HepG2 (cell line): ENCODE results near the gene GPS1. TPM values are rescaled to one million over a fixed set of nuclear protein-coding genes. Genes with fewer than 3 reads are reported as not detected.

Experiments used
- ATM ChIP-seq: fragments of 450-650 bp; IDR thresholded peaks from 2 replicates; pipeline ENCODE4 v1.7.1; 2017; ENCODE audit warnings: mild to moderate bottlenecking, borderline replicate concordance
- ETV5 ChIP-seq: IDR thresholded peaks from 2 replicates; pipeline ENCODE4 v1.6.1; 2018; ENCODE audit warnings: missing biosample characterization, missing genetic modification reagents, inconsistent platforms, borderline replicate concordance
- MIER2 ChIP-seq: IDR thresholded peaks from 2 replicates; pipeline ENCODE4 v1.6.1; 2016; ENCODE audit warnings: missing biosample characterization, missing genetic modification reagents
- NFATC3 ChIP-seq: sonication (generic); formaldehyde crosslinking; IDR thresholded peaks from 2 replicates; pipeline ENCODE4 v1.5.1; 2020; ENCODE audit warnings: mild to moderate bottlenecking, missing genetic modification reagents
- NR2C2 ChIP-seq: sonication (generic); formaldehyde crosslinking; IDR thresholded peaks from 2 replicates; pipeline ENCODE4 v1.4.0; 2020; ENCODE audit warnings: missing genetic modification reagents, mild to moderate bottlenecking, moderate library complexity, borderline replicate concordance
- SKIL ChIP-seq: sonication (generic); formaldehyde crosslinking; IDR thresholded peaks from 2 replicates; pipeline ENCODE4 v1.8.0; 2022; ENCODE audit warnings: missing genetic modification reagents, mild to moderate bottlenecking, moderate library complexity, borderline replicate concordance
- THAP9 ChIP-seq: sonication (generic); formaldehyde crosslinking; IDR thresholded peaks from 2 replicates; pipeline ENCODE4; 2020; ENCODE audit warnings: missing genetic modification reagents, mild to moderate bottlenecking, borderline replicate concordance
- ZBTB37 ChIP-seq: sonication (generic); formaldehyde crosslinking; IDR thresholded peaks from 2 replicates; pipeline ENCODE4 v1.4.0; 2020; ENCODE audit warnings: mild to moderate bottlenecking, missing genetic modification reagents
- ZFP41 ChIP-seq: sonication (generic); formaldehyde crosslinking; IDR thresholded peaks from 2 replicates; pipeline ENCODE4 v1.4.0; 2020; ENCODE audit warnings: mild to moderate bottlenecking, missing genetic modification reagents, borderline replicate concordance
- ZNF225 ChIP-seq: sonication (generic); formaldehyde crosslinking; IDR thresholded peaks from 2 replicates; pipeline ENCODE4 v1.4.0; 2020; ENCODE audit warnings: mild to moderate bottlenecking, missing genetic modification reagents
- ZNF34 ChIP-seq: sonication (generic); formaldehyde crosslinking; IDR thresholded peaks from 2 replicates; pipeline ENCODE4 v1.4.0; 2020; ENCODE audit warnings: mild to moderate bottlenecking, missing genetic modification reagents, borderline replicate concordance
- ZNF468 ChIP-seq: sonication (generic); formaldehyde crosslinking; IDR thresholded peaks from 2 replicates; pipeline ENCODE4 v1.8.0; 2022; ENCODE audit warnings: mild to moderate bottlenecking, moderate library complexity, missing genetic modification reagents
- ZNF766 ChIP-seq: sonication (generic); formaldehyde crosslinking; IDR thresholded peaks from 2 replicates; pipeline ENCODE4 v1.5.0; 2020; ENCODE audit warnings: missing genetic modification reagents, borderline replicate concordance
- ZNF878 ChIP-seq: sonication (generic); formaldehyde crosslinking; IDR thresholded peaks from 2 replicates; pipeline ENCODE4 v1.8.1; 2023; ENCODE audit warnings: mild to moderate bottlenecking, missing genetic modification reagents, moderate library complexity
- polyA plus RNA-seq, 8 experiments: library from polyadenylated mRNA; depleted of rRNA in 3 of 8; stranded (reverse) in 7 of 8; unstranded in 1 of 8; fragments of >200 nt; fragmentation: Illumina TruSeq in 4 of 8; extraction: Trizol in 4 of 8; gene quantifications; 2 replicates each; pipeline versions ENCODE4 v1.2.1 to v1.2.3, GENCODE V29; 2011 to 2016; ENCODE audit warnings: low read depth in 4 of 8, missing spikeins in 1 of 8, mixed read lengths in 1 of 8; ENCODE audit not compliant: insufficient read depth in 1 of 8
- total RNA-seq, 5 experiments: library from RNA; depleted of rRNA; stranded (reverse); fragments of >200 nt; fragmentation: Illumina TruSeq; extraction: Trizol; gene quantifications; 2 replicates each; pipeline ENCODE4 v1.2.3, GENCODE V29; 2016; ENCODE audit warnings: low read depth in 1 of 5
- TF ChIP-seq, protein P1 (sequence below): fragments of 450-650 bp; IDR thresholded peaks from 2 replicates; pipeline ENCODE4 v1.6.1; 2017; ENCODE audit warnings: mild to moderate bottlenecking
- TF ChIP-seq, protein P2 (sequence below): sonication (generic); formaldehyde crosslinking; IDR thresholded peaks from 2 replicates; pipeline ENCODE4 v1.4.0; 2020; ENCODE audit warnings: low read depth, mild to moderate bottlenecking, missing genetic modification reagents

Gene GPS1
- total and polyA plus RNA-seq, 2 of the 13 experiments (the other 11 are each of a cell fraction or from before 2014, with no cell fraction given): 124 to 128 TPM

- no peak for TF ChIP-seq ZNF468 (CRISPR knock-in tag)
- TF ChIP-seq ZNF878: no peak
- TF ChIP-seq, protein P1, sequence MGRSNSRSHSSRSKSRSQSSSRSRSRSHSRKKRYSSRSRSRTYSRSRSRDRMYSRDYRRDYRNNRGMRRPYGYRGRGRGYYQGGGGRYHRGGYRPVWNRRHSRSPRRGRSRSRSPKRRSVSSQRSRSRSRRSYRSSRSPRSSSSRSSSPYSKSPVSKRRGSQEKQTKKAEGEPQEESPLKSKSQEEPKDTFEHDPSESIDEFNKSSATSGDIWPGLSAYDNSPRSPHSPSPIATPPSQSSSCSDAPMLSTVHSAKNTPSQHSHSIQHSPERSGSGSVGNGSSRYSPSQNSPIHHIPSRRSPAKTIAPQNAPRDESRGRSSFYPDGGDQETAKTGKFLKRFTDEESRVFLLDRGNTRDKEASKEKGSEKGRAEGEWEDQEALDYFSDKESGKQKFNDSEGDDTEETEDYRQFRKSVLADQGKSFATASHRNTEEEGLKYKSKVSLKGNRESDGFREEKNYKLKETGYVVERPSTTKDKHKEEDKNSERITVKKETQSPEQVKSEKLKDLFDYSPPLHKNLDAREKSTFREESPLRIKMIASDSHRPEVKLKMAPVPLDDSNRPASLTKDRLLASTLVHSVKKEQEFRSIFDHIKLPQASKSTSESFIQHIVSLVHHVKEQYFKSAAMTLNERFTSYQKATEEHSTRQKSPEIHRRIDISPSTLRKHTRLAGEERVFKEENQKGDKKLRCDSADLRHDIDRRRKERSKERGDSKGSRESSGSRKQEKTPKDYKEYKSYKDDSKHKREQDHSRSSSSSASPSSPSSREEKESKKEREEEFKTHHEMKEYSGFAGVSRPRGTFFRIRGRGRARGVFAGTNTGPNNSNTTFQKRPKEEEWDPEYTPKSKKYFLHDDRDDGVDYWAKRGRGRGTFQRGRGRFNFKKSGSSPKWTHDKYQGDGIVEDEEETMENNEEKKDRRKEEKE: no peak
- TF ChIP-seq, protein P2, sequence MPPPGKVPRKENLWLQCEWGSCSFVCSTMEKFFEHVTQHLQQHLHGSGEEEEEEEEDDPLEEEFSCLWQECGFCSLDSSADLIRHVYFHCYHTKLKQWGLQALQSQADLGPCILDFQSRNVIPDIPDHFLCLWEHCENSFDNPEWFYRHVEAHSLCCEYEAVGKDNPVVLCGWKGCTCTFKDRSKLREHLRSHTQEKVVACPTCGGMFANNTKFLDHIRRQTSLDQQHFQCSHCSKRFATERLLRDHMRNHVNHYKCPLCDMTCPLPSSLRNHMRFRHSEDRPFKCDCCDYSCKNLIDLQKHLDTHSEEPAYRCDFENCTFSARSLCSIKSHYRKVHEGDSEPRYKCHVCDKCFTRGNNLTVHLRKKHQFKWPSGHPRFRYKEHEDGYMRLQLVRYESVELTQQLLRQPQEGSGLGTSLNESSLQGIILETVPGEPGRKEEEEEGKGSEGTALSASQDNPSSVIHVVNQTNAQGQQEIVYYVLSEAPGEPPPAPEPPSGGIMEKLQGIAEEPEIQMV: peak; percentile 65; the same call in 1 of the 2 replicates
- TF ChIP-seq ATM: no peak
- TF ChIP-seq ZBTB37 (CRISPR knock-in tag): peak; percentile 90
- TF ChIP-seq SKIL: no peak
- peak; percentile 40; the same call in 1 of the 2 replicates for TF ChIP-seq ETV5 (CRISPR knock-in tag)
- no peak for TF ChIP-seq NFATC3 (CRISPR knock-in tag)
- TF ChIP-seq ZNF34 (CRISPR knock-in tag): no peak
- no peak for TF ChIP-seq ZFP41
- no peak; the same call in 1 of the 2 replicates for TF ChIP-seq THAP9 (CRISPR knock-in tag)
- no peak for TF ChIP-seq ZNF766
- 0 out of 2 replicates have a peak, but pooled peaks have one; percentile 34 for TF ChIP-seq NR2C2 (CRISPR knock-in tag)
- no peak for TF ChIP-seq ZNF225 (CRISPR knock-in tag)
- TF ChIP-seq MIER2 (CRISPR knock-in tag): no peak
These were observed 11.9 kb upstream of the GPS1 start (continued) for GRCh38 chr17:82039695-82040299.
